ENCODE measurements around the gene HYI.
A peak's percentile ranks its signal among the peaks of the same experiment; 100 is the strongest.
"Not testable (repeated sequence)": the region's sequence is repeated elsewhere in the genome, so short reads cannot be mapped to it uniquely, and the experiment has no call there.

HYI gene

GRCh38 chr1:43415901-43416300 is 37.8 kb downstream of the HYI start:
- in situ Hi-C loops (cut with MboI; ENCODE audit: low pct_unique_long_range_greater_than_20kb, low sequenced_read_pairs), result no loop called here
- no peak for DNase-seq

GRCh38 chr1:43414634-43415223 is 39.0 kb downstream of the HYI start:
- DNase-seq, result peak; percentile 89
- in situ Hi-C loops (cut with MboI; ENCODE audit: low pct_unique_long_range_greater_than_20kb, low sequenced_read_pairs), result no loop called here

GRCh38 chr1:43413426-43413825 is 40.3 kb downstream of the HYI start:
- in situ Hi-C loops (cut with MboI; ENCODE audit: low pct_unique_long_range_greater_than_20kb, low sequenced_read_pairs), result not testable (repeated sequence)

GRCh38 chr1:43410571-43410970 is 43.2 kb downstream of the HYI start:
- DNase-seq, result no peak
- in situ Hi-C loops (cut with MboI; ENCODE audit: low pct_unique_long_range_greater_than_20kb, low sequenced_read_pairs), result no loop called here

More at GRCh38 chr1:43413426-43413825, 40.3 kb downstream of the HYI start:
- DNase-seq, result not testable (repeated sequence)

GRCh38 chr1:43405876-43406234 is 47.9 kb downstream of the HYI start:
- in situ Hi-C loops (cut with MboI; ENCODE audit: low pct_unique_long_range_greater_than_20kb, low sequenced_read_pairs), result no loop called here
- DNase-seq, result no peak

- in situ Hi-C loops (cut with MboI; ENCODE audit: low pct_unique_long_range_greater_than_20kb, low sequenced_read_pairs), result no loop called here
Observed at GRCh38 chr1:43405219-43405875, 48.4 kb downstream of the HYI start.

GRCh38 chr1:43404353-43404752 is 49.4 kb downstream of the HYI start:
- in situ Hi-C loops (cut with MboI; ENCODE audit: low pct_unique_long_range_greater_than_20kb, low sequenced_read_pairs), result no loop called here
- DNase-seq, result no peak

More at GRCh38 chr1:43405219-43405875, 48.4 kb downstream of the HYI start:
- DNase-seq, result no peak

GRCh38 chr1:43402089-43402865 is 51.5 kb downstream of the HYI start:
- in situ Hi-C loops (cut with MboI; ENCODE audit: low pct_unique_long_range_greater_than_20kb, low sequenced_read_pairs), result no loop called here
- no peak for DNase-seq
